H1 (cell line): ENCODE results near the gene HINT1.

ENCODE experiments used
- CEBPB ChIP-seq: IDR thresholded peaks from 2 replicates; pipeline ENCODE4 v1.6.1; 2012; ENCODE audit warnings: low read depth, low read length
- POLR2AphosphoS5 ChIP-seq: IDR thresholded peaks from 2 replicates; pipeline ENCODE4 v1.6.1; 2011; ENCODE audit warnings: low read depth, low read length

GRCh38 chr5:131214609-131215227, 49.7 kb upstream of the HINT1 start:
- TF ChIP-seq POLR2AphosphoS5 = no peak
- TF ChIP-seq CEBPB = no peak
